K562 (cell line): ENCODE measurements around the gene POU4F1. TPM values are rescaled to one million over a fixed set of nuclear protein-coding genes. Genes with fewer than 3 reads are reported as not detected.

Source experiments
- BRF2 ChIP-seq: IDR thresholded peaks from 3 replicates; pipeline ENCODE4 v1.6.1; 2011; ENCODE audit warnings: borderline replicate concordance, mild to moderate bottlenecking; ENCODE audit not compliant: insufficient read length, insufficient read depth
- CBFA2T2 ChIP-seq: fragments of 450-650 bp; conservative IDR thresholded peaks from 2 replicates; pipeline ENCODE4 v1.6.1; 2017; ENCODE audit warnings: mild to moderate bottlenecking
- CBX1 ChIP-seq: sonication (generic); IDR thresholded peaks from 2 replicates; pipeline ENCODE4 v1.6.1; 2016; ENCODE audit warnings: antibody characterized with exemption, low read depth, mild to moderate bottlenecking
- CCAR2 ChIP-seq: fragments of 200-400 bp; formaldehyde crosslinking; IDR thresholded peaks from 2 replicates; pipeline ENCODE4 v1.6.1; 2017; ENCODE audit warnings: mild to moderate bottlenecking, low read depth, low read length
- EZH2 ChIP-seq: IDR thresholded peaks from 2 replicates; pipeline ENCODE4 v1.6.1; 2012; ENCODE audit warnings: low read depth, mild to moderate bottlenecking, inconsistent platforms, low read length, borderline replicate concordance
- FOXK2 ChIP-seq, 2 experiments: fragments of 450-650 bp; IDR thresholded peaks in 1 of 2; conservative IDR thresholded peaks in 1 of 2; 2 replicates each; pipeline ENCODE4 v1.6.1; 2016; ENCODE audit warnings: low read depth in 2 of 2, mild to moderate bottlenecking in 1 of 2
- MAFK ChIP-seq: IDR thresholded peaks from 2 replicates; pipeline ENCODE4 v1.6.1; 2011; ENCODE audit warnings: low read length, improper control_type of control experiment
- MTF1 ChIP-seq: fragments of 250-450 bp; sonication (Bioruptor Pico); IDR thresholded peaks from 2 replicates; pipeline ENCODE4 v1.9.0; 2021; ENCODE audit warnings: moderate library complexity, mild to moderate bottlenecking, inconsistent platforms, borderline replicate concordance
- NCOA4 ChIP-seq: fragments of 450-650 bp; IDR thresholded peaks from 2 replicates; pipeline ENCODE4 v1.6.1; 2018; ENCODE audit warnings: mild to moderate bottlenecking; ENCODE audit not compliant: partially characterized antibody
- NUFIP1 ChIP-seq: fragments of 450-650 bp; IDR thresholded peaks from 2 replicates; pipeline ENCODE4 v1.6.1; 2018; ENCODE audit not compliant: partially characterized antibody
- RCOR1 ChIP-seq, 2 experiments: IDR thresholded peaks; 2 replicates each; pipeline ENCODE4 v1.6.1; 2012; ENCODE audit warnings: low read depth in 2 of 2, low read length in 2 of 2, borderline replicate concordance in 1 of 2, improper control_type of control experiment in 1 of 2
- SMC3 ChIP-seq: conservative IDR thresholded peaks from 2 replicates; pipeline ENCODE4 v1.6.1; 2011; ENCODE audit warnings: low read depth, low read length, improper control_type of control experiment; ENCODE audit not compliant: insufficient read depth
- SOX6 ChIP-seq: fragments of 450-650 bp; IDR thresholded peaks from 2 replicates; pipeline ENCODE4 v1.6.1; 2014; ENCODE audit warnings: mild to moderate bottlenecking
- SRSF3 ChIP-seq: fragments of 200-400 bp; formaldehyde crosslinking; IDR thresholded peaks from 2 replicates; pipeline ENCODE4 v1.6.1; 2016; ENCODE audit warnings: mild to moderate bottlenecking, low read length, moderate library complexity; ENCODE audit not compliant: insufficient read depth
- TCF3 ChIP-seq: sonication (generic); formaldehyde crosslinking; IDR thresholded peaks from 2 replicates; pipeline ENCODE4 v1.4.0; 2020; ENCODE audit warnings: mild to moderate bottlenecking, missing genetic modification reagents
- ZNF197 ChIP-seq: fragments of 200-800 bp; sonication (Bioruptor generic); IDR thresholded peaks from 2 replicates; pipeline ENCODE4 v1.6.1; 2016; ENCODE audit warnings: low read depth, missing genetic modification characterization, missing compliant biosample characterization
- ZNF239 ChIP-seq: fragments of 250-450 bp; sonication (Bioruptor Pico); IDR thresholded peaks from 2 replicates; pipeline ENCODE4 v1.4.0; 2020; ENCODE audit warnings: mild to moderate bottlenecking
- ZNF263 ChIP-seq: sonication (generic); formaldehyde crosslinking; IDR thresholded peaks from 2 replicates; pipeline ENCODE4 v1.8.0; 2022; ENCODE audit warnings: mild to moderate bottlenecking, missing genetic modification reagents, borderline replicate concordance
- ZNF347 ChIP-seq: fragments of 450-650 bp; formaldehyde crosslinking; IDR thresholded peaks from 2 replicates; pipeline ENCODE4 v1.4.0; 2020; ENCODE audit warnings: low read depth, mild to moderate bottlenecking, moderate library complexity
- polyA plus RNA-seq, 8 experiments: library from polyadenylated mRNA; depleted of rRNA in 4 of 8; stranded (reverse) in 5 of 8; unstranded in 3 of 8; fragments of >200 nt; fragmentation: Nextera tagmentation in 2 of 8; fragmentation: Illumina TruSeq in 1 of 8; extraction: Ambion mirVana in 2 of 8; extraction: Trizol in 1 of 8; gene quantifications; 2 replicates each; pipeline versions ENCODE4 v1.2.1 to v1.2.3, GENCODE V29; 2011 to 2014; ENCODE audit warnings: inconsistent platforms in 1 of 8, missing spikeins in 1 of 8
- total RNA-seq, 7 experiments: library from RNA; depleted of rRNA in 6 of 7; stranded (reverse); fragments of >200 nt in 6 of 7; fragmentation: Illumina TruSeq in 2 of 7; extraction: Trizol in 2 of 7; gene quantifications; 2 replicates each; pipeline versions ENCODE4 v1.2.1 to v1.2.3, GENCODE V29; 2011 to 2021; ENCODE audit warnings: low replicate concordance in 1 of 7
- TF ChIP-seq, protein P1 (sequence below): fragments of 450-650 bp; IDR thresholded peaks from 2 replicates; pipeline ENCODE4 v1.7.0; 2016; ENCODE audit warnings: borderline replicate concordance
- TF ChIP-seq, protein P2 (sequence below): fragments of 200-800 bp; sonication (Bioruptor generic); IDR thresholded peaks from 2 replicates; pipeline ENCODE4 v1.6.1; 2016; ENCODE audit warnings: missing genetic modification characterization, missing compliant biosample characterization

POU4F1 gene
- total and polyA plus RNA-seq, 9 of the 15 experiments (the other 6 are each of a cell fraction or from before 2014, with no cell fraction given) = 0.61 to 2.8 (median 1.5) TPM

DNA sequence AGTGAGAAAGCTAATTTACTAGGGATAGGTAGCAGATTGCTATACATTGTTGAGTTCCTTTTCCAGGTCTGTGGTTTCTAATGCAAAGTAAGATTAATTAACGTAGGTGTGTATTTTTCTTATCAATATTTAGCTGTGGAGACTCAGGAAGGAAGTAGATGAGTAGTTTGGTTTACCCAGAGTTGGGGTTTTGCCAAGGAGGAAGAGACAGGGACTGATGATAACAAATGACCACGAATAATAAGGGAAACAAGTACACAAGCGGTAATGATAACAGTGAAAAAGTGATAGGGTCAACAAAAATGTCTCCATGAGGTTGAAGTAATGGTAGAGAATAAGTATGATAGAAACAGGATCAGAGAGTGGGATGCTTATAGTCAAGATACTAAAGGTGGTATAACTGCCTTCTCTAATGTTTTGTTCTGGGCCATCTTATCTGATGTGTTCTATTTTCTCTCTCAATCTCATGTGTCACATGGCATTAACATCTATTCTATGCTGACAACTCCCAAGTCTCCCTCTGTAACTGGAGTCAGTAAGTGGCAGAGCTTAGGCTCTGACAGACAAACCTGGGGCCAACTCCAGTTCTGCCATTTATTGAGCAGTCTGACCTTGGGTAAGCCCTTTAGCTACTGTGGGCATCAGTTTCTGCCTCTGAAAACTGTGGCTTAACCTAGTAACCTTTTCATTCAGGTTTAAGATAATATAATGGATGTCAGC is 46.8 kb upstream of the POU4F1 start (continued):
- TF ChIP-seq FOXK2 (conservative IDR thresholded peaks at IDR 0.05 in 1 of 2, IDR thresholded peaks at IDR 0.05 in 1 of 2; ENCODE audit: low read depth in 2 of 2) (0 out of 4 replicates have a peak, but pooled peaks of 1 of the 2 experiments have one; percentile 15), CBFA2T2 (no peak), ZNF347 (CRISPR knock-in tag) (no peak), RCOR1 (IDR thresholded peaks at IDR 0.05; ENCODE audit: borderline replicate concordance in 1 of 2, low read depth in 2 of 2, low read length in 2 of 2) (no peak), NCOA4 (no peak), SRSF3 (no peak), TCF3 (CRISPR knock-in tag) (no peak), CBX1 (no peak), MAFK (no peak), ZNF263 (no peak), ZNF239 (CRISPR knock-in tag) (no peak), SOX6 (peak; percentile 38; the same call in 1 of the 2 replicates), EZH2 (no peak), SMC3 (no peak), BRF2 (no peak), ZNF197 (CRISPR knock-in tag) (no peak), MTF1 (CRISPR knock-in tag) (no peak), NUFIP1 (no peak), CCAR2 (no peak)
- TF ChIP-seq, protein P1, sequence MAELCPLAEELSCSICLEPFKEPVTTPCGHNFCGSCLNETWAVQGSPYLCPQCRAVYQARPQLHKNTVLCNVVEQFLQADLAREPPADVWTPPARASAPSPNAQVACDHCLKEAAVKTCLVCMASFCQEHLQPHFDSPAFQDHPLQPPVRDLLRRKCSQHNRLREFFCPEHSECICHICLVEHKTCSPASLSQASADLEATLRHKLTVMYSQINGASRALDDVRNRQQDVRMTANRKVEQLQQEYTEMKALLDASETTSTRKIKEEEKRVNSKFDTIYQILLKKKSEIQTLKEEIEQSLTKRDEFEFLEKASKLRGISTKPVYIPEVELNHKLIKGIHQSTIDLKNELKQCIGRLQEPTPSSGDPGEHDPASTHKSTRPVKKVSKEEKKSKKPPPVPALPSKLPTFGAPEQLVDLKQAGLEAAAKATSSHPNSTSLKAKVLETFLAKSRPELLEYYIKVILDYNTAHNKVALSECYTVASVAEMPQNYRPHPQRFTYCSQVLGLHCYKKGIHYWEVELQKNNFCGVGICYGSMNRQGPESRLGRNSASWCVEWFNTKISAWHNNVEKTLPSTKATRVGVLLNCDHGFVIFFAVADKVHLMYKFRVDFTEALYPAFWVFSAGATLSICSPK = no peak
- TF ChIP-seq, protein P2, sequence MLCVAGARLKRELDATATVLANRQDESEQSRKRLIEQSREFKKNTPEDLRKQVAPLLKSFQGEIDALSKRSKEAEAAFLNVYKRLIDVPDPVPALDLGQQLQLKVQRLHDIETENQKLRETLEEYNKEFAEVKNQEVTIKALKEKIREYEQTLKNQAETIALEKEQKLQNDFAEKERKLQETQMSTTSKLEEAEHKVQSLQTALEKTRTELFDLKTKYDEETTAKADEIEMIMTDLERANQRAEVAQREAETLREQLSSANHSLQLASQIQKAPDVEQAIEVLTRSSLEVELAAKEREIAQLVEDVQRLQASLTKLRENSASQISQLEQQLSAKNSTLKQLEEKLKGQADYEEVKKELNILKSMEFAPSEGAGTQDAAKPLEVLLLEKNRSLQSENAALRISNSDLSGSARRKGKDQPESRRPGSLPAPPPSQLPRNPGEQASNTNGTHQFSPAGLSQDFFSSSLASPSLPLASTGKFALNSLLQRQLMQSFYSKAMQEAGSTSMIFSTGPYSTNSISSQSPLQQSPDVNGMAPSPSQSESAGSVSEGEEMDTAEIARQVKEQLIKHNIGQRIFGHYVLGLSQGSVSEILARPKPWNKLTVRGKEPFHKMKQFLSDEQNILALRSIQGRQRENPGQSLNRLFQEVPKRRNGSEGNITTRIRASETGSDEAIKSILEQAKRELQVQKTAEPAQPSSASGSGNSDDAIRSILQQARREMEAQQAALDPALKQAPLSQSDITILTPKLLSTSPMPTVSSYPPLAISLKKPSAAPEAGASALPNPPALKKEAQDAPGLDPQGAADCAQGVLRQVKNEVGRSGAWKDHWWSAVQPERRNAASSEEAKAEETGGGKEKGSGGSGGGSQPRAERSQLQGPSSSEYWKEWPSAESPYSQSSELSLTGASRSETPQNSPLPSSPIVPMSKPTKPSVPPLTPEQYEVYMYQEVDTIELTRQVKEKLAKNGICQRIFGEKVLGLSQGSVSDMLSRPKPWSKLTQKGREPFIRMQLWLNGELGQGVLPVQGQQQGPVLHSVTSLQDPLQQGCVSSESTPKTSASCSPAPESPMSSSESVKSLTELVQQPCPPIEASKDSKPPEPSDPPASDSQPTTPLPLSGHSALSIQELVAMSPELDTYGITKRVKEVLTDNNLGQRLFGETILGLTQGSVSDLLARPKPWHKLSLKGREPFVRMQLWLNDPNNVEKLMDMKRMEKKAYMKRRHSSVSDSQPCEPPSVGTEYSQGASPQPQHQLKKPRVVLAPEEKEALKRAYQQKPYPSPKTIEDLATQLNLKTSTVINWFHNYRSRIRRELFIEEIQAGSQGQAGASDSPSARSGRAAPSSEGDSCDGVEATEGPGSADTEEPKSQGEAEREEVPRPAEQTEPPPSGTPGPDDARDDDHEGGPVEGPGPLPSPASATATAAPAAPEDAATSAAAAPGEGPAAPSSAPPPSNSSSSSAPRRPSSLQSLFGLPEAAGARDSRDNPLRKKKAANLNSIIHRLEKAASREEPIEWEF (CRISPR knock-in tag) = no peak
